ENCODE results near the gene AMPD3.

Gene AMPD3

GRCh38 chr11:10454878-10455631, at the start of gene AMPD3:
Gene AMPD3 (plus strand): TSS chr11:10455264. CDS start chr11:10461520, 6,256 bp downstream.
- no peak within 1 kb of the TSS for H3K4me3 ChIP-seq (IDR thresholded peaks at IDR 0.05; ENCODE audit: insufficient read depth, low read depth, low read length)
- no peaks in the 10 kb centered on the region for H3K79me2 ChIP-seq (ENCODE audit: insufficient read depth, low read depth)
- H4K20me1 ChIP-seq (ENCODE audit: insufficient read depth), result no peaks in the 10 kb centered on the region
- no peaks in the 10 kb centered on the region for H3K36me3 ChIP-seq (ENCODE audit: insufficient read depth)
- no peaks in the 10 kb centered on the region for H3K27me3 ChIP-seq (ENCODE audit: insufficient read depth, low read depth)
- peaks cover 28% of the 10 kb centered on the region for H3K4me1 ChIP-seq (ENCODE audit: low read depth, poor library complexity, severe bottlenecking)
- H3K9ac ChIP-seq, result peak within 1 kb of the TSS; percentile 27; the same call in 1 of the 2 replicates
- TF ChIP-seq, protein P1, sequence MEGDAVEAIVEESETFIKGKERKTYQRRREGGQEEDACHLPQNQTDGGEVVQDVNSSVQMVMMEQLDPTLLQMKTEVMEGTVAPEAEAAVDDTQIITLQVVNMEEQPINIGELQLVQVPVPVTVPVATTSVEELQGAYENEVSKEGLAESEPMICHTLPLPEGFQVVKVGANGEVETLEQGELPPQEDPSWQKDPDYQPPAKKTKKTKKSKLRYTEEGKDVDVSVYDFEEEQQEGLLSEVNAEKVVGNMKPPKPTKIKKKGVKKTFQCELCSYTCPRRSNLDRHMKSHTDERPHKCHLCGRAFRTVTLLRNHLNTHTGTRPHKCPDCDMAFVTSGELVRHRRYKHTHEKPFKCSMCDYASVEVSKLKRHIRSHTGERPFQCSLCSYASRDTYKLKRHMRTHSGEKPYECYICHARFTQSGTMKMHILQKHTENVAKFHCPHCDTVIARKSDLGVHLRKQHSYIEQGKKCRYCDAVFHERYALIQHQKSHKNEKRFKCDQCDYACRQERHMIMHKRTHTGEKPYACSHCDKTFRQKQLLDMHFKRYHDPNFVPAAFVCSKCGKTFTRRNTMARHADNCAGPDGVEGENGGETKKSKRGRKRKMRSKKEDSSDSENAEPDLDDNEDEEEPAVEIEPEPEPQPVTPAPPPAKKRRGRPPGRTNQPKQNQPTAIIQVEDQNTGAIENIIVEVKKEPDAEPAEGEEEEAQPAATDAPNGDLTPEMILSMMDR (conservative IDR thresholded peaks at IDR 0.05; ENCODE audit: low read depth, low read length), result no peak
- peak within 1 kb of the TSS; percentile 86 for H2AFZ ChIP-seq (ENCODE audit: low read depth)
- H3K4me2 ChIP-seq, result peak within 1 kb of the TSS; percentile 91
- H3K27ac ChIP-seq, result peak within 1 kb of the TSS; percentile 51; the same call in 1 of the 2 replicates

DNA sequence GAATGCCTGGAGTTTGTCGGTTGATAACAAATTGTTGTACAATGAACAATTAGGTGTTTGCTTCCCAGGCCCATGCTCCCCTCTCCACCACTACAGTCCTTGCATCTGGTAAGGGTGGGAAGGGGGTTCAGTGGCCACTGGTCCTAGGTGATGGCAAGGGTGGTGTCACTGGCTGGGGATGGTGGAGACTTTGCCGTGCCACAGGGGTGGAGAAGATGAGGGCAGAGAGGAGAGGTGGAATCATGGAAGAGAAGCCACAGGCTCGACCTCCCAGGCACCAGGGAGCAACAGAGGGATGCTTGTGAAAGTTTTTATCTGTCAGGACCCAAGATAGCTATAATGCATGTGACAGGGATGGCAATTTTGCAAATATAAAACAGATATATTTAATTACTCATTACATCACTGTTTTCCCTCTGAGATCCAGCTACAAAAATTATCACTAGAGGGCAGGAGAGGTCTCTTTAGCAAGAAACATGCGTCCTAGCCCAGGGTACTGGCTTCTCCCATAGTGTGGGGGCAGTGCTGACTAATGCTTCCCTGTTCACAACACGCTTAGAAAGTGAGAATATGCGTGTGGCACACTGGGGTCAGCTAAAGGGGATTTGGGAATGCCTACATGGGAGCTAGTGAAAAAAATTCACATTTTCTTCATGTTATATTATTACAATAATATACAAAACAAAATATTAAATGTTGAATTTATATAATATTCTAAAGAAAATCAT, 49.0 kb upstream of the AMPD3 start:
- Histone ChIP-seq H3K4me3 (IDR thresholded peaks at IDR 0.05; ENCODE audit: insufficient read depth, low read depth, low read length) (no peak overlapping the region), H3K79me2 (ENCODE audit: insufficient read depth, low read depth) (no peaks in the 10 kb centered on the region), H3K9ac (no peak overlapping the region), H4K20me1 (ENCODE audit: insufficient read depth) (no peaks in the 10 kb centered on the region), H3K4me1 (ENCODE audit: low read depth, poor library complexity, severe bottlenecking) (peaks cover 9% of the 10 kb centered on the region), H3K27me3 (ENCODE audit: insufficient read depth, low read depth) (no peaks in the 10 kb centered on the region), H3K4me2 (no peak overlapping the region), H3K36me3 (ENCODE audit: insufficient read depth) (no peaks in the 10 kb centered on the region), H2AFZ (ENCODE audit: low read depth) (no peak overlapping the region), H3K27ac (no peak overlapping the region)
- TF ChIP-seq, protein P1 (conservative IDR thresholded peaks at IDR 0.05; ENCODE audit: low read depth, low read length), result peak; percentile 64

GRCh38 chr11:10407055-10407454, 48.0 kb upstream of the AMPD3 start:
- TF ChIP-seq, protein P1 (conservative IDR thresholded peaks at IDR 0.05; ENCODE audit: low read depth, low read length), result no peak
- H3K4me3 ChIP-seq (IDR thresholded peaks at IDR 0.05; ENCODE audit: insufficient read depth, low read depth, low read length), result no peak overlapping the region
- no peaks in the 10 kb centered on the region for H4K20me1 ChIP-seq (ENCODE audit: insufficient read depth)
- H2AFZ ChIP-seq (ENCODE audit: low read depth), result no peak overlapping the region
- H3K27me3 ChIP-seq (ENCODE audit: insufficient read depth, low read depth), result no peaks in the 10 kb centered on the region
- H3K4me2 ChIP-seq, result no peak overlapping the region
- H3K79me2 ChIP-seq (ENCODE audit: insufficient read depth, low read depth), result no peaks in the 10 kb centered on the region
- no peaks in the 10 kb centered on the region for H3K36me3 ChIP-seq (ENCODE audit: insufficient read depth)
- H3K4me1 ChIP-seq (ENCODE audit: low read depth, poor library complexity, severe bottlenecking), result peaks cover 8% of the 10 kb centered on the region
- no peak overlapping the region for H3K27ac ChIP-seq
- H3K9ac ChIP-seq, result no peak overlapping the region

GRCh38 chr11:10407749-10408685, 47.0 kb upstream of the AMPD3 start:
- peaks cover 8% of the 10 kb centered on the region for H3K4me1 ChIP-seq (ENCODE audit: low read depth, poor library complexity, severe bottlenecking)
- H2AFZ ChIP-seq (ENCODE audit: low read depth), result no peak overlapping the region
- H3K4me2 ChIP-seq, result no peak overlapping the region

More at GRCh38 chr11:10407749-10408685, 47.0 kb upstream of the AMPD3 start:
- Histone ChIP-seq H3K27me3 (ENCODE audit: insufficient read depth, low read depth) (no peaks in the 10 kb centered on the region), H3K4me3 (IDR thresholded peaks at IDR 0.05; ENCODE audit: insufficient read depth, low read depth, low read length) (no peak overlapping the region), H3K9ac (no peak overlapping the region), H3K27ac (no peak overlapping the region), H3K36me3 (ENCODE audit: insufficient read depth) (no peaks in the 10 kb centered on the region), H4K20me1 (ENCODE audit: insufficient read depth) (no peaks in the 10 kb centered on the region), H3K79me2 (ENCODE audit: insufficient read depth, low read depth) (no peaks in the 10 kb centered on the region)
- TF ChIP-seq, protein P1 (conservative IDR thresholded peaks at IDR 0.05; ENCODE audit: low read depth, low read length), result no peak
